LHCN-M2 (cell line): ENCODE results near the gene EPHA8. TPM values are rescaled to one million over a fixed set of nuclear protein-coding genes. Genes with fewer than 3 reads are reported as not detected.
A peak's percentile ranks its signal among the peaks of the same experiment; 100 is the strongest.

ENCODE experiments used
- DNase-seq: peaks from one replicate; pipeline ENCODE4 v3.0.0-alpha.2; 2012; ENCODE audit warnings: low read depth
- total RNA-seq: library from RNA; depleted of rRNA; stranded (reverse); fragments of >200 nt; gene quantifications from 2 replicates; pipeline ENCODE4 v1.2.3, GENCODE V29; 2014

The EPHA8 gene
- total RNA-seq, 1 experiment from 2014 or later: not detected

DNA sequence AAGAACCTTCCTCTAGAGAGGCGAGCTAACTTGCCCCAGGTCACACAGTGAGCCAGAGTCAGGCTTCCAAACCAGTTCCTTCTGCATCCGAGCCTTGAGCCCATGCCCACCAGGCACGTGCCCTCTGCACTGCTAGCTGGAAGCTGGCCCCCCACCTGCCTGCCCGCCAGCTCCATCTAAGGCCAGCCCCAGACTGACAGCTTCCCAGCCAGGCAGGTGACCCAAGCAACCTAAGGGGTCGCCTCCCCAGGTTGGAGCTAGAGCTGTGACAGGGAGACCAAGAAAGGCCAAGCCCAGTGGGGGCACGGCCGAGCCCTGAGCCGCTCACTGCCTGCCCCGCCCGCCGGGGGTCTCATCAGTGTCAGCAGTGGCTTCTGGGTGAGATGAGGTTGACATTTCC, 53.3 kb downstream of the EPHA8 start:
- DNase-seq: no peak

DNA sequence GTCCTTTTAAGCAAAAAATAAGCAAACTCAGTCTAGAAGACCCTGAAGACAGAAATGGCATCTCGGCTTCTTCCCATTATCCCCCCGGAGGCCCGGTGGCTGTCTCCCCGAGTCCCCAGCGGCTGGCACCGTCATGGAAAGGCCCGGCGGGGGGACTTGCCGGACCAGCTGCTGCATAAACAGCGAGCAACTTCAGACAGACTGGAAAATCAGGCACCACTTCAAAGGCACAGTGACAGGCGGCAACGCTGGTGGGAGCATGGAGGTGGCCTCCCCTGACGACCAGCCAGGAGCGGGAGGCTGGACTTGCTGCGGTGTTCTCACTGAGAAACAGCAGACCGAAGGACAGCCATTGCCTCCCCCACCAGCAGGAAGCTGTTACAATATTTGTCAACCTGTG, 54.8 kb downstream of the EPHA8 start:
- DNase-seq: no peak

DNA sequence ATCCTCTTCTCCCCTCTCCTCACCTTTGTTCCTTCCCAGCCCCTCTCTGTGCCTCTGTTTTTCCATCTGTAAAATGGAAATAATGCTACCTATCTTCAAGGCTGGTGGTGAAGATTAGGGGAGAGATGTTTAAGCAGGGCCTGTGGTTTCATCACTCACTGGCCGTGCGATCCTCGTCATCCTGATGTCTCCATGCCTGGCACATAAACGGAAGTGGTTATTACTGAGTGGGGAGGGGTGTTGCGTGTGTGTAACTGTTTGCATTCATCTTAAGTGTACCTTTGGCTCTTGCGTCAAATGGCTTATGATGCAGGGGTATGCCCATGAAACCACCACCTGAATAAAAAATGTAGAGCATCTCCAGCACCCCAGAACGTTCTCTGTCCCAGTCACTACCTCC, 56.0 kb downstream of the EPHA8 start:
- no peak for DNase-seq

DNA sequence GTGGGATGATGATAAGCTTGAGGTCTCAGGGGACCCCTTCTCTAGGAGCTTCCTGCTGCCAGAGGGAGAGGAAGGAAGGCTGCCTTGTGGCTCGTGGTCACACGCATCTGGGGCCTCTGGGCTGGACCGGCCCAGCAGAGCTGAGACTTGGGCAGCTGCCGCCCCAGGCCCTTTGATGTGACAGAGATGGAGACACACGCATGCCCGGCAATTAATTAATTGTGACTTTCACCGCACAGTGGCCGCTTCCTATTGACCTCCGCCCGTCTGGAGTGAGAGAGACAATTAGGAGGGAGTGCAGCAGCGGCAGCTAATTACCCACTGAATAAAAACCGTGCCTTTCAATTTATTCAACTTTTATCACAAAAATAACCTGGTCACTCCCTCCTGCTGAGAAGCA, 56.5 kb downstream of the EPHA8 start:
- DNase-seq: no peak

DNA sequence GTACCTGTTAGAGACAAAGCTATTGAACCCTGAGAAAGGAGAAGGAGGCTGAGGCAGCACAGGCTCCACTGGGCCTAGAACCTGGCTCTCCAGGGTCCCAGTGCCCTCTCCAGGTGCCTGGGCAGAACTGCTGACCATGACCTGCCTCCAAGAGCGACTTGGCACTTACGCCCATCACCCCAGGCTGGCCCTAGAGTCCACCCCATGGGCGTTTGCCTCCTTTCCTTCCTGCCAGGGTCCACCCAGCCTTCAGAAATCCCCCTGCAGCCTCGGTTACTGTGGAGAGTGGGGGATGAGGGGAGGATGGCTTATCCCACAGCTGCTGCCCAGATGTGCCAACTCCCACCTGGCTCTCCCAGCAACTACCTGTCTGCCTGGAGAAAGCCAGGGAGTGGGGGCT, 58.5 kb downstream of the EPHA8 start:
- DNase-seq: no peak

DNA sequence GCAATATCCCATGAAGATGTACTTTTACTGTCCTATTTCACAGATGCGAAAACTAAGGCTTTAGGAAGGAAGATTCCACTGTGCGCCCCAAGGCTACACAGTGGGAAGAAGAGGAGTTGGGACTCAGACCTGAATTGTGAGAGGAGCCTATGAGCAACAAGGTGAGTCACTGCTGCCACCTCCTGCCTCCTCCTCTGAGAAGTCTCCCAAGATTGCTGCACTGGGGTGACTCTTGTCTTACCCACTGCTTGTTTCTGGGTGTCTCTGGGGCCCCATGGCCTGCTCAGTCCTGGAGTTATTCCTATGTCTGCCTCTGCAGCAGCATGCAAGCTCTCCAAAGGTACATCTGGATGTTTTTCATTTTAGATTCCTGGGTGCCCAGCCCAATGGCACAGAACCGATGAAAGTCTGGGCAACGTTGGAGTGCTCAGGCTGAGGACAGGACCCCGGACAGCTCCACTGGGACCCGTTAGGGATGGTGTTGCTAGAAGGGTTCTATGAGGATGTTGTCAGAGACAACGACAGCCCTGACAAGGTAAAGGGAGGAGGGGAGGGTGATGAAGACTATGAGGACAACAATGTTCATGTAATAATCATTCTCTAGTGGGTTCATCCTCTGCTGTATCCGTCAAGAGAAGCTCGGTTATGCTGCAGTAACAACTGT, 62.1 kb downstream of the EPHA8 start:
- DNase-seq: no peak

DNA sequence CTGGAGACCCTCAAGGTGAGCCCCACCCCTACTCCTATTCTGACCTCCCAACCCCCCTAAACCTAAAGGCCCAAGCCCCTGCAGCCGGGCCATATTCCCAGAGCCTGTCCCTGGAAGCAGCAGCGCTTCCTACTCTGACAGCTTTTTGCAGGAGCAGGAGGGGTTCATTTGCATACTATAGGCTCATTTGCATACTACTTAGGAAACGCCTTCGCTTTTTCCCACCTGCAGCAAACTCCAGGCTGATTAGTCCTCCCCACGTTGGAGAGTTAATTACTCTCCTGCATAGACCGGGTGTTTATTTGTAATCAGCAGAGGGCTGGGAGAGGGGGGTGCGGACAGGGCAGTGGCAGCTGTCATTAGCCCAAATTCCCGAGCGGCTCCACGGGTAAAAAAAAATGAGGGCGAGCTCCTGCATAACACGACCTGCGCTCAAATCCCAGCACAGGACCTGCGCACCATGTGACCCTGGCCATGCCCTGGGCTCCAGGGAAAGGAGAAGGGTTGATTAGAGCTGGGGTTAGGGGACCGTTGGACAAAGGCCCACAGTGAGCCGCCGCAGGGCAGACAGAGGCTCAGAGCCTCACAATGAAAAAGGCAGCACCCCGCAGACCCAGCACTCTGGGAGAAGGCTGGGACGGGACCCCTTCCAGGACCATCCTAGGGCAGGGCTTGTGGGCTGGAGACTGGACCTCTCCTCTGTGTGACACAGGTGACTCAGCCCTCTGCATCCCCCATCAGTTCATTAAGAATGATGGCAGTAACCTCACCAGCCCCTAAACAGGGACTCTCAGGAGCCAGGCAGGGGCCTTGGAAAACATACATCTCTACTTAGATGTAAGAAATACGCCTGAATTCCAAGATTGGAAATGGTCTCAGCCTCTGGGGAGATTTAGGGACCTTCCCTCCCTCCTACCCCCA, 63.2 kb downstream of the EPHA8 start:
- DNase-seq: no peak

DNA sequence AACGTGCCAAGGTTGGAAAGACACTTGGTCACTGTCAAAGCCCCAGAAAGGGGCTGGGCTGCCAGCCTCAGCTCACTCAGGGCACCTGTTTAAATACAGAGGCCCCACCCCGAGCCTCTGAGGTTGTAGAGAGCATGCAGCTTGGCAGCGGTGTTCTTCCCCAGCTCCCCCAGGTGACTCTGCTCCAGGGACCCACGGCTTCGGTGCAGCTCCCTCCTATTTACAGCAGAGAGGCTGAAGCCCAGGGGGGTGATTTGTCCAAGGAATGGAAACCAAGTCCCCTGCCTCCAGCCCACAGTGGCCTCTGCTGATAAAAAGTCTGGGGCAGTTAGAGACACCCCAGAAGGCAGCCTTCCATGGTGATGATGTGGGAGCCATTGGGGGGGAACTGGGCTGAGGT, 64.0 kb downstream of the EPHA8 start:
- no peak for DNase-seq

DNA sequence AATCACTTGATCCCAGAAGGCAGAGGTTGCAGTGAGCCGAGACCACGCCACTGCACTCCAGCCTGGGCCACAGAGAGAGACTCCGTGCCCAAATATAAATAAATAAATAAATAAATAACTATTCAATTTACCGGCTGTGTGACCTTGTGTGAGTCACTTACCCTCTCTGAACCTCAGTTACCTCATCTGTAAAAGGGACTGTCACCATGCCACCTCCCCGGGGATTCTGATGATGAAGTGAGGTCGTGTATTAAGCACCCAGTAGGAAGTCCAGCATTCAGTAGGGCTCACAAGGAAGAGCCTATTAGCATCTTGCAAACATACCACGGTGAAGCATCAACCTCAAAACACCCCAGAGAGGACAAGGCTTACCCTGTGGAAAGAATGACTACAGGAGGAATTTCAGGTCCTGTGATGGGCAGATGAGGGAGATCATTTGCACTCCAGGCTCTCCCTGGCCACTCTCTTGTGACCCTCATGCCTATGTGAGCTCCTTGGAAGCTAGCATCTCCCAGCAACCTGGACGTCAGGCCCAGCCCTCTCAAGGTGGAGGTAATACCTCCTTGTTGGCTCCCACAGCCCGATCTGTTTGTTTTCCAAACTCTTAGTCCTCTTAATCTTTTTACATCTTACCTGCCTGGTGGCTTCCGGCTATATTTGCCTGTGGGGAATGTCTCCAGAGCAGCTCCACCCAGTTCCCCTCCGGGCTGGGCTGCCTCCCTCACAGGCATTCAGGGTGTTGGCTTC, 65.6 kb downstream of the EPHA8 start:
- DNase-seq: no peak

DNA sequence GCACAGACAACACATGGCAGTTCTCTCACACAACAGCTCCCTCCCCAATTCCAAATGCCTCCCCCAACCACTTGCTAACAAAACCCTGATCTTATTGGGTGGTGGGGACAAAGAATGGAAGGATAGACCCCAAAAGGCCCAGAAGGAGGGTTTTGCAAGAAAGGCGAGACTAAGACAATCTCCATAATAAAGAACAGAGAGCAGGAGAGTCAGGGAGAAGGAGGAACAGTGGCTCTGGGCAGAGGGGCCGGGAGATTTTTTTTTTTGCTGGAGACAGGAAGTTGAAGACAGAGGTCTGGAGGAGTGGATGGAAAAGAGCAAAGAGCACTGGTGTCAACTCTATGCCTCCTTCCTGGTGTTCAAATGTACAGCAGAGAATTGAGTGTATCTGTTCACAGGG, 66.6 kb downstream of the EPHA8 start:
- DNase-seq: no peak

DNA sequence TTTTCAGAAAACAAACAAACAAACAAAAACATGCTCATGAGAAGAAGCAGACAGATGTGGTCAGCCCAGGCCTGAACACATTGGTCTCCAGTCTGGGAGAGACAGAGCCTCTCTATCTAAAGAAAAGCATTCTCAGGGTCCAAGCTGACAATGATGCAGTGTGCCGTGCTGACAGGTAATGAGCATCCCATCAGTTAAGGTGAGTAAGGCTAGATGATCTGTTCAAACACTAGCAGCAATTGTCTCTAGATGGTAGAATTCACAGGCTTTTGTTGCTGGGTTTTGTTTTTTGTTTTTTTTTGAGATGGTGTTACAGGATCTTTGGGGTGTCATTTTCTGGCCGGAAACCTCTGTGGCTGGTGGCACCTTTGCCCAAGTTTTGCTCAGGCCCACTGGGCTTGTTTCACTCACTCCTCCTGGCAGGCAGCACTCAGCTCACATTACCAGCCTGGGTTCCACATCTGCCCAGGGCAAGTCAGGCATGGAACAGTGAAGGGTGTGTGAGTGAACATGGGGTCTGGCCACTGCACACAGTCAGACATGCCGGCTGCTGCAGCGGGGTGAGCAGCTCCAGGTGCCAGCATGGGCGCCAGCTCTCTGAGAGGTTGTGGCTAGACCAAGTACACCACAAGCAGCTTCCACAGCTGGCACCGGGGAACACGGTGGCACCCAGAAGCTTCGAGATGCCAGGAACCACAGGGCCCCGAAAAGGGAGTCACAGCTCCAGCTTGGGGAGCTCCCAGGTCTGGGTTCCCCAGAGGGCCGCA, 70.6 kb downstream of the EPHA8 start:
- DNase-seq: no peak

DNA sequence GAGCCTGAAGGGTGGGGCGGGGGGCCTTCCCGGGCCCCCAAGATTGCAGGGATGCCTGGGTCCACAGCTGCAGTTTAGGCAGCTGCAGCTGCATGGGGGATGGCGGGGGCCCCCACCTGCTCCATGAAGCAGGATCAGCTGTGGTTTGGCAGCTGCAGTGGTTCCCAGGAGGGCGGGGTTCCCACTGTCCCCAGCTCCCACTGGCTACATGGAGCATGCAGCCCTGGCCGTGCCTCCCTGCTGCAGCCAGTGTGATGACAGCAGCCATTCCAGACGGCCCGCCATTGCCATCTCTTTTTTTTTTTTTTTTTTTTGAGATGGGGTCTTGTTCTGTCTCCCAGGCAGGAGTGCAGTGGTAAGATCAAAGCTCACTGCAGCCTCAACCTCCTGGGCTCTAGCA, 72.1 kb downstream of the EPHA8 start:
- no peak for DNase-seq

DNA sequence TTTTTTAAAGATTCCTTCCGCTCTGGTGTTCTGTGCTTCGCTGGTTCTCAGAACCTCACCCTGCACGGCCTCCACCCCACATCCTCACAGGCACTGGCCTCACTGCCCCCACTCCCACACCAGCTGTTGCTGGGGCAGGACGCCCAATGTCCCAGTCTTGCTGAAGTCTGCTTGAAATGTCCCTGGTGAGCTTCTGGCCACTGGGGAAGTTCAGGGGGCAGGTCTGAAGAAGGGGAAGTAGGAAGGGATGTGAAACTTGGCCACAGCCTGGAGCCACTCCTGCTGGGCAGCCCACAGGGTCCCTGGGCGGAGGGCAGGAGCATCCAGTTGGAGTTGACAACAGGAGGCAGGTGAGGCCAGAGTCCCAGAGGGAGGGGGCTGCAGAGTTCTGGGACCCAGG, 73.1 kb downstream of the EPHA8 start, which contains the start of gene C1QA:
Gene C1QA (plus strand): TSS at position 276 of the 400 bp plus-strand sequence. CDS start 989 bp downstream, outside the sequence.
- DNase-seq: no peak

DNA sequence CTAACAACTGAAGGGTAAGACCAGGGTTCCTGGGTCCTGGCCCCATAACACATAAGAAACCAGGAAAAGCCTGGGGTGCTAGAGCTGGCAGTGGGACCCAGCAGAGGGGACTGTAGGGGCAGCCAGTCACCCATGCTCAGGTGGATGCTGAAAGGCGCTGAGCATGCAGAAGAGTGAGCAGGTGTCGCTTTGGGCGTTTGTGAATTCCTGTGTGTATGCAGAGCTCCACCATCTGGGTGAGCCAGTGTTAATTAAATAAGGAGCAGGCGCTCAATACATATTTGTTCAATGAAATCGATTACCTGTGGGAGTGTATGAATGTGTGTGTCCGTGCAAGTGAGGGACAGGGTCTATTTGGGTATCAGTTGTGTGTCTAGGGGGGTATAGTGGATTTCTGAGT, 73.6 kb downstream of the EPHA8 start:
- no peak for DNase-seq

DNA sequence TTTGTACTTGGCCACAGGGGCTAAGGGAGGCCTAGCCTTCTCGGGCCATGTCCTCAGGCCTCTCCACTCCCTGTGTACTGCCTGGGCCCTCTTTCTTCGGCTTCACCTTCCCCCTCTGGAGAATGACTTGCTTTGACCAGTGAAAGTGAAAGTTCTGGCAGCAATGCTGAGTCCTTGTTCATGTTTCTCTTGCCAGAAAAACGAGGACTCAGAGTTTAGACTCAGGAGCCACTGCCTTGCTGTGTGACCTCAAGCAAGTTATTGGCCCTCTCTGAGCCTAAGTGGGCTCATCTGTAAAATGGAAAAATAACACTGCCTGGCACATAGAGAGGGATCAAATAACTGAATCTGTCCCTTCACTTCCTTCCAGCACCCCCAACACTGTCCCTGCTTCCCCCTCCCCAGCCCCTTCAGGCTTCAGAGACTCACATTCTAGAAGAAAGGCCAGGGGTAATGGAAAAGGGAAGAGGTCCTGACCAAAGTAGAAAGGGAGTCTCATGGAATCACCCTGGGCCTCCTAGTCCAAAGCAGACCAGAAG, 74.7 kb downstream of the EPHA8 start:
- DNase-seq: no peak

DNA sequence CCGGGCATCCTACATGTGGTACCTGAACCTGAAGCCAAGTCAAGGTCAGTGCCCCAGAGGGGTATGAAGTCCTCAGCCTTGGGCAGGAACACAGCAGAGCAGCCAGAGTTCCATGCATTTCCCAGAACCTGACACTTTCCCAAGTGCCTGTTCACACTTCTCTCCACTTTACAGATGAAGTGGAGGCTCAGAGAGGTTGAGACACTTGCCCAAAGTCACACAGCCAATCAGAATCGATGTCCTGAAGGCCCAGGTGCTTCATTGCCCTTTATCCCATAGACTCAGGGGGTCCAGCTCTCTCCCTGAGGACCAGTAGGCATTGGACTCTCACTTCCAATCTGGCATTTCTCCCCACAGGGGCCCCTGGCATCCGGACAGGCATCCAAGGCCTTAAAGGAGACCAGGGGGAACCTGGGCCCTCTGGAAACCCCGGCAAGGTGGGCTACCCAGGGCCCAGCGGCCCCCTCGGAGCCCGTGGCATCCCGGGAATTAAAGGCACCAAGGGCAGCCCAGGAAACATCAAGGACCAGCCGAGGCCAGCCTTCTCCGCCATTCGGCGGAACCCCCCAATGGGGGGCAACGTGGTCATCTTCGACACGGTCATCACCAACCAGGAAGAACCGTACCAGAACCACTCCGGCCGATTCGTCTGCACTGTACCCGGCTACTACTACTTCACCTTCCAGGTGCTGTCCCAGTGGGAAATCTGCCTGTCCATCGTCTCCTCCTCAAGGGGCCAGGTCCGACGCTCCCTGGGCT, 75.4 kb downstream of the EPHA8 start:
- DNase-seq: no peak

DNA sequence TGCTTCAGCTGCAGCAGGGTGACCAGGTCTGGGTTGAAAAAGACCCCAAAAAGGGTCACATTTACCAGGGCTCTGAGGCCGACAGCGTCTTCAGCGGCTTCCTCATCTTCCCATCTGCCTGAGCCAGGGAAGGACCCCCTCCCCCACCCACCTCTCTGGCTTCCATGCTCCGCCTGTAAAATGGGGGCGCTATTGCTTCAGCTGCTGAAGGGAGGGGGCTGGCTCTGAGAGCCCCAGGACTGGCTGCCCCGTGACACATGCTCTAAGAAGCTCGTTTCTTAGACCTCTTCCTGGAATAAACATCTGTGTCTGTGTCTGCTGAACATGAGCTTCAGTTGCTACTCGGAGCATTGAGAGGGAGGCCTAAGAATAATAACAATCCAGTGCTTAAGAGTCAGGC, 76.0 kb downstream of the EPHA8 start:
- DNase-seq: peak; percentile 43

DNA sequence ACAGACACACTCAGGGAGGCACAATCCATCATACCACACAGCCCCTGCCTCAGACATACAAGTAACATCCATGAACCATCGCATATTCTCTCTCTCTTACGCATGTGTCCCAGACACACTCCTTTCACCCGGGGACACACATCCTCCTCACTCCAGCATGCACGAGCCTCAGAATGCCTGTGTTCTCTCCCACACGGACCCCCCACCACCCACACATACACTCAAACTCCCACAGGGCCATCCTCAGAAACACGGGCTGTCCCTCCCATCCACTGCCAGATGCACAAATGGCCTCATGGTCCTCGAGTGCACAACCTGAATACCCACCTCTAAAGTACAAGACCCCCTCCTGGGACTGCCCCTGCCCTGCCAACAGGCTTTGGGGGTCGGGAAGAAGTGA, 78.0 kb downstream of the EPHA8 start:
- no peak for DNase-seq

DNA sequence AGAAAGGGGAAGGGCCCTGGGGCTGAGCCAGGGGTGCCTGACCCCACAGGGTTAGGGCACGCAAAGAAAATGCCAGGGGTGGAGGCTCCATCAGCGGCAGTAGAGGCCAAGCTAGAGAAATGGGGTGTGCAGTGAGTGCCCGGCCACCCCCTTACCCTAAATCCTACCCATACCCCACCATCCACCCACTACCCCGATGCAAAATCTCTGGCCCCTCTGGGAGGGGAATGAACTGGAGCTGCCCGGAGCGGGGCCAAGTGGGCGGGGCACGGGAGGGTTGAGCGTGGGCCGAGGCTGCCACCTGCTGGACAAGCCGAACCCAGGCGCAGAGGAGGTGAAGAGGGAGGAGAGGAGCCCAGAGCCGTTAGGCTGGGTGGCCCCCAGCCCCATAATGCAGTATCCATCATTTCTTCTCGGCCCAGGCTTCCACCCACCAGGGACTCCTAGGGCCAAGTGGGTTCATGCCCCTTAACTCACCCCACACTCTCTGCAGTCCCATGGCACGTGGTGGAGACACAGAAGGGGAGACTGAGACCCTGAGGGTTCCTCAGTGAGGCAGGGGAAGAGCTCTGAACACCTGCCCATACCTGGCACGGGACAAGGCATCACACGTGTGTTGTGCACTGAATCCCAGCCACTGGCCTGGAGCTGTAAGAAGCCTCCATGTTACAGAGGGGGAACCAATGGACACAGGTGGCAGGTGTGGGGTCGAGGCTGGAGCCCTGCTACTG, 78.8 kb downstream of the EPHA8 start:
- peak; percentile 19 for DNase-seq

DNA sequence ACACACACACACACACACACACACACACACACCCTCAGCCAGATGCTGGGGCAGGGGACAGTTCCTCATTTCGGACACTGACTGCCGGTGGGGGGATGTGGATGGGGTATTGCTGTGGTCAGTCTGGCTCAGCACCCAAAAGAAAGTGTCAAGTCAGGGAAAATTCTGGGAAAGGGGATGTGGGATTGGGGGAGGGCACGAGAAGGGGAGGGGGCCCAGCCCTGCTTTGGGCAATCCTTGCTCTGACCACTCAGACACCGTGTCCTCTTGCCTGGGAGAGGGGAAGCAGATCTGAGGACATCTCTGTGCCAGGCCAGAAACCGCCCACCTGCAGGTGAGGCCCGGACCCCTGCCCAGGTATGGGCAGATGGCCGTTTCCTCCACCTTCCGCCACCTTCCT, 80.1 kb downstream of the EPHA8 start, which contains the start of gene C1QC:
Gene C1QC (plus strand): TSS at position 253 of the 400 bp plus-strand sequence. CDS start 391 bp downstream, outside the sequence.
- DNase-seq: no peak
